ENCODE results near the gene RMC1. TPM values are rescaled to one million over a fixed set of nuclear protein-coding genes. Genes with fewer than 3 reads are reported as not detected.

RMC1 gene
- total RNA-seq, 1 donor from 2014 or later, result 28.3 TPM

DNA sequence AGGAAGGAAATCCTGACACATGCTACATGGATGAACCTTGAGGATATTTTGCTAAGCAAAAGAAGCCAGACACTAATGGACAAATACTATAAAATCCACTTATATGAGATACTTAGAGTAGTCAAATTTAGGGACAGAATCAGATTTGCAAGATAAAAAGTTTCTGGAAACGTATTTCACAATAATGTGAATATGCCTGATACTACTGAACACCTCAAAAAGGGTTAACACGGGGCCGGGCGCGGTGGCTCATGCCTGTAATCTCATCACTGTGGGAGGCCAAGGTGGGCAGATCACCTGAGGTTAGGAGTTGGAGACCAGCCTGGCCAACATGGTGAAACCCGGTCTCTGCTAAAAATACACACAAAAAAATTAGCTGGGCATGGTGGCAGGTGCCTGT lies 1.7 kb upstream of the RMC1 start:
- Mint-ChIP-seq H3K36me3 (ENCODE audit: low read depth, unreplicated experiment) (peaks cover 3% of the 10 kb centered on the region), H3K4me3 (ENCODE audit: unreplicated experiment) (no peak overlapping the region), H3K9me3 (ENCODE audit: unreplicated experiment) (no peaks in the 10 kb centered on the region), H3K27me3 (ENCODE audit: low read depth, unreplicated experiment) (no peaks in the 10 kb centered on the region), H3K27ac (ENCODE audit: unreplicated experiment) (no peak overlapping the region), H3K4me1 (ENCODE audit: low read depth, unreplicated experiment) (peaks cover 21% of the 10 kb centered on the region)
- H3K4me2 ChIP-seq (ENCODE audit: low read length), result no peak overlapping the region
- FAIRE-seq (no peak), DNase-seq (ENCODE audit: low read depth) (no peak)
- no peaks in the 10 kb centered on the region for H3K36me3 ChIP-seq (ENCODE audit: insufficient read depth, low read length)
- peaks cover 15% of the 10 kb centered on the region for H4K20me1 ChIP-seq (ENCODE audit: insufficient read depth, low read length)
- no peak overlapping the region for H3K4me3 ChIP-seq (ENCODE audit: insufficient read depth, low read depth, low read length)
- no peaks in the 10 kb centered on the region for H3K27me3 ChIP-seq (ENCODE audit: insufficient read depth, low read length)
- H3K27ac ChIP-seq (ENCODE audit: low read depth, low read length), result no peak overlapping the region
- H3K4me1 ChIP-seq (ENCODE audit: insufficient read depth, low read length), result peaks cover 11% of the 10 kb centered on the region
- no peak overlapping the region for H2AFZ ChIP-seq (ENCODE audit: low read depth, low read length)
- TF ChIP-seq, protein P1, sequence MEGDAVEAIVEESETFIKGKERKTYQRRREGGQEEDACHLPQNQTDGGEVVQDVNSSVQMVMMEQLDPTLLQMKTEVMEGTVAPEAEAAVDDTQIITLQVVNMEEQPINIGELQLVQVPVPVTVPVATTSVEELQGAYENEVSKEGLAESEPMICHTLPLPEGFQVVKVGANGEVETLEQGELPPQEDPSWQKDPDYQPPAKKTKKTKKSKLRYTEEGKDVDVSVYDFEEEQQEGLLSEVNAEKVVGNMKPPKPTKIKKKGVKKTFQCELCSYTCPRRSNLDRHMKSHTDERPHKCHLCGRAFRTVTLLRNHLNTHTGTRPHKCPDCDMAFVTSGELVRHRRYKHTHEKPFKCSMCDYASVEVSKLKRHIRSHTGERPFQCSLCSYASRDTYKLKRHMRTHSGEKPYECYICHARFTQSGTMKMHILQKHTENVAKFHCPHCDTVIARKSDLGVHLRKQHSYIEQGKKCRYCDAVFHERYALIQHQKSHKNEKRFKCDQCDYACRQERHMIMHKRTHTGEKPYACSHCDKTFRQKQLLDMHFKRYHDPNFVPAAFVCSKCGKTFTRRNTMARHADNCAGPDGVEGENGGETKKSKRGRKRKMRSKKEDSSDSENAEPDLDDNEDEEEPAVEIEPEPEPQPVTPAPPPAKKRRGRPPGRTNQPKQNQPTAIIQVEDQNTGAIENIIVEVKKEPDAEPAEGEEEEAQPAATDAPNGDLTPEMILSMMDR (IDR thresholded peaks at IDR 0.05; ENCODE audit: insufficient read depth, low read depth, low read length), result no peak
- no peak for TF ChIP-seq EZH2 (IDR thresholded peaks at IDR 0.05; ENCODE audit: insufficient read depth, low read length)
- peaks cover 18% of the 10 kb centered on the region for H3K79me2 ChIP-seq (ENCODE audit: insufficient read depth, low read length)
- no peaks in the 10 kb centered on the region for H3K9me3 ChIP-seq (ENCODE audit: insufficient read depth, low read depth, low read length)
- no peak overlapping the region for H3K9ac ChIP-seq (ENCODE audit: low read length)

DNA sequence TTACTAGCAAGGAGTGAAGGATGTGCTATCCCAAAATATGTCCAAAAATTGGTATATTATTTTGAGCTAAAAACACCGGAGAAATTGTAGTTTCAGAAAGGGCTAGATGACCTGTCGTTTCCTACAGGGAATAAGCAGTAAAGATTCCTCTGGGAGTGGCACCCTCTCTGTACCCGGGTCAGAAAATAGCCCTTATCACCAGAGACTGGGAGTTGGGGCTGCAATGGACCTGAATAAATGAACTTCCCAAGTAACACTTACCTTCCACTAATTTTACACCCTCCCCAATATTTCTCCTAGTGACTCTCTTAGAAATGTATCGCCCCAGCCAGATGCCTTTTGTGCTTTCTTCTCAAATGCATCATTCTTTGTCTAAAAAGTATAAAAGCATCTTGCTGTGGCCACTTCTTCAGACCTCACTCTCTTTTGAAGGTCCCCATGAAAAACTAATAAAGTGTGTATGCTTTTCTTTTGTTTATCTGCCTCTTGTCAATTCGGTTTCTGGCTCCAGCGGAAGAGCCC lies 734 bp upstream of the RMC1 start:
- peaks cover 21% of the 10 kb centered on the region for H3K4me1 Mint-ChIP-seq (ENCODE audit: low read depth, unreplicated experiment)
- H3K27ac Mint-ChIP-seq (ENCODE audit: unreplicated experiment), result peak overlapping the region; percentile 63
- peak overlapping the region; percentile 88 for H3K9ac ChIP-seq (ENCODE audit: low read length)

DNA sequence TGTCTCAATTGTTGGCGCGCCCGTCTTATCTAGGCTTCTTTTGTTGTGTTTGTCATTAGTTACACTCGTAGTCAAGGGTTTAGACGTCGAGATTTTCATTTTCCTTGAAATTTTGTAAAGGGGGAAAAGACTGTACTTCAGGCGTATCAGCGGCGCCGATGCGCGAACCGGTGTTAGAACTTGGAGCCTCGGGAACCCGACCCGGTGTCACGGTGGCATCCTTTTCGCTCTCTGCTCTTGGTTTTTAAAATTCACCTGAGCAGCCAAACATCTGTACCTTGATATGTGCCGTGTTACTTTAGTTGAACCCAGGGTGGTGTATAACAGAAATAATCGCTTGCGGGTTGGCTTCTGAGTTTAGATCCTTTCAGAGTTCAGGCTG lies 643 bp downstream of the RMC1 start:
- Mint-ChIP-seq H3K27ac (ENCODE audit: unreplicated experiment) (peak overlapping the region; percentile 5), H3K4me3 (ENCODE audit: unreplicated experiment) (peak overlapping the region; percentile 96), H3K9me3 (ENCODE audit: unreplicated experiment) (no peaks in the 10 kb centered on the region), H3K4me1 (ENCODE audit: low read depth, unreplicated experiment) (peaks cover 11% of the 10 kb centered on the region), H3K36me3 (ENCODE audit: low read depth, unreplicated experiment) (peaks cover 3% of the 10 kb centered on the region), H3K27me3 (ENCODE audit: low read depth, unreplicated experiment) (no peaks in the 10 kb centered on the region)
- Histone ChIP-seq H3K27ac (ENCODE audit: low read depth, low read length) (peak overlapping the region; percentile 65), H2AFZ (ENCODE audit: low read depth, low read length) (peak overlapping the region; percentile 98), H4K20me1 (ENCODE audit: insufficient read depth, low read length) (peaks cover 25% of the 10 kb centered on the region), H3K4me3 (ENCODE audit: insufficient read depth, low read depth, low read length) (peak overlapping the region; percentile 84), H3K4me2 (ENCODE audit: low read length) (peak overlapping the region; percentile 98), H3K27me3 (ENCODE audit: insufficient read depth, low read length) (no peaks in the 10 kb centered on the region), H3K9ac (ENCODE audit: low read length) (peak overlapping the region; percentile 88), H3K79me2 (ENCODE audit: insufficient read depth, low read length) (peaks cover 26% of the 10 kb centered on the region), H3K36me3 (ENCODE audit: insufficient read depth, low read length) (peaks cover 6% of the 10 kb centered on the region), H3K4me1 (ENCODE audit: insufficient read depth, low read length) (peaks cover 11% of the 10 kb centered on the region), H3K9me3 (ENCODE audit: insufficient read depth, low read depth, low read length) (no peaks in the 10 kb centered on the region)
- TF ChIP-seq, protein P1 (IDR thresholded peaks at IDR 0.05; ENCODE audit: insufficient read depth, low read depth, low read length), result no peak
- TF ChIP-seq EZH2 (IDR thresholded peaks at IDR 0.05; ENCODE audit: insufficient read depth, low read length), result no peak
- no peak for DNase-seq (ENCODE audit: low read depth)
- FAIRE-seq, result no peak

More for the DNA sequence above, 734 bp upstream of the RMC1 start:
- Histone ChIP-seq H3K27ac (ENCODE audit: low read depth, low read length) (peak overlapping the region; percentile 38), H3K27me3 (ENCODE audit: insufficient read depth, low read length) (no peaks in the 10 kb centered on the region), H3K36me3 (ENCODE audit: insufficient read depth, low read length) (no peaks in the 10 kb centered on the region), H3K4me2 (ENCODE audit: low read length) (peak overlapping the region; percentile 98), H3K9me3 (ENCODE audit: insufficient read depth, low read depth, low read length) (no peaks in the 10 kb centered on the region), H4K20me1 (ENCODE audit: insufficient read depth, low read length) (peaks cover 15% of the 10 kb centered on the region), H3K4me1 (ENCODE audit: insufficient read depth, low read length) (peaks cover 11% of the 10 kb centered on the region), H3K4me3 (ENCODE audit: insufficient read depth, low read depth, low read length) (peak overlapping the region; percentile 84), H2AFZ (ENCODE audit: low read depth, low read length) (peak overlapping the region; percentile 98), H3K79me2 (ENCODE audit: insufficient read depth, low read length) (peaks cover 20% of the 10 kb centered on the region)
- DNase-seq (ENCODE audit: low read depth) (no peak), FAIRE-seq (no peak)
- Mint-ChIP-seq H3K4me3 (ENCODE audit: unreplicated experiment) (peak overlapping the region; percentile 84), H3K27me3 (ENCODE audit: low read depth, unreplicated experiment) (no peaks in the 10 kb centered on the region), H3K36me3 (ENCODE audit: low read depth, unreplicated experiment) (peaks cover 3% of the 10 kb centered on the region), H3K9me3 (ENCODE audit: unreplicated experiment) (no peaks in the 10 kb centered on the region)
- no peak for TF ChIP-seq EZH2 (IDR thresholded peaks at IDR 0.05; ENCODE audit: insufficient read depth, low read length)
- TF ChIP-seq, protein P1 (IDR thresholded peaks at IDR 0.05; ENCODE audit: insufficient read depth, low read depth, low read length), result no peak

All from astrocyte (in vitro differentiated cells and primary cell).